C4-2B (cell line): ENCODE data around the gene PAOX.

Experiments used
- CTCF ChIP-seq: fragments of 450-650 bp; conservative IDR thresholded peaks from 2 replicates; pipeline ENCODE4 v1.5.1; 2017; ENCODE audit warnings: mild to moderate bottlenecking
- ZFX ChIP-seq: fragments of 450-650 bp; IDR thresholded peaks from 2 replicates; pipeline ENCODE4 v1.6.1; 2017

- TF ChIP-seq CTCF (peak; percentile 99), ZFX (no peak)
These were observed 49.4 kb upstream of the PAOX start for GRCh38 chr10:133329491-133330202.
